GM21529 (cell line): ENCODE measurements around the gene TAB2.
"Not testable (repeated sequence)": the region's sequence is repeated elsewhere in the genome, so short reads cannot be mapped to it uniquely, and the experiment has no call there.

Experiments used
- ATAC-seq: cut with Tn5 transposase; IDR thresholded peaks from one replicate; pipeline ENCODE4 v1.9.1; 2021; ENCODE audit not compliant: unreplicated experiment

Gene TAB2

DNA sequence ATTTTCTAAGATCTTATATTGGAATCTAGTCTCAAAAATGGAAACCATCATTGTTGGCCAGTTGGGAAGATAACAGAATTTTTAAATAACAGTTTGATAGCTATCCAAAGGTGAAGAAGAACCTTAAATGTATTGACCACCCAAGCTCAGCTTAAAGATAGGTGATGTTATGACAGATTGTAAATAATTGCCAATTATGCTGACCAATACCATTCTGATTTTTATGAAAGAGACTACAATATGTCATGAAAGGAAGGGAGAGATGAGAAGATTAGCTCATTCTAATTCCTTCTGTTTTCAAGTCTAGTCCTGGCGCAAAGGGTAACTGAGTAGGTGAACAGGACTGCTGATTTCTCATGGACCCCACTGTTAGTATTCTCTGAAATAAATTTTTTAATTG is 5.7 kb upstream of the TAB2 start:
- ATAC-seq = no peak

DNA sequence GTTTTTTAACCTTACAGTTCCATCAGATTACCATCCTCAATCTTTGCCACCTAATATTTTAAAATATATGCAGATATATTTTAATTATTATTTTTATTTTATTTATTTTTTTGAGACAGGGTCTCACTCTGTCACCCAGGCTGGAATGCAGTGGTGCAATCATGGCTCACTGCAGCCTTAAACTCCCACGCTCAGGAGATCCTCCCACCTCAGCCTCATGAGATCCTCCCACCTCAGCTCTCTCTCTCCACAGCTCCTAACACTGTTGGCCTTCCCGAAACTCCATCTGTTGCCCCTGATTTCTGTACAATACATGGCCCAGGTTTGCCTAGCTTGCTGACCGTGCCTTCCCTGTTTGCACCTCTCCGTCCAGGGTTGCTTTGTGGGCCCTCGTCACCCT is 4.4 kb upstream of the TAB2 start:
- ATAC-seq = no peak

DNA sequence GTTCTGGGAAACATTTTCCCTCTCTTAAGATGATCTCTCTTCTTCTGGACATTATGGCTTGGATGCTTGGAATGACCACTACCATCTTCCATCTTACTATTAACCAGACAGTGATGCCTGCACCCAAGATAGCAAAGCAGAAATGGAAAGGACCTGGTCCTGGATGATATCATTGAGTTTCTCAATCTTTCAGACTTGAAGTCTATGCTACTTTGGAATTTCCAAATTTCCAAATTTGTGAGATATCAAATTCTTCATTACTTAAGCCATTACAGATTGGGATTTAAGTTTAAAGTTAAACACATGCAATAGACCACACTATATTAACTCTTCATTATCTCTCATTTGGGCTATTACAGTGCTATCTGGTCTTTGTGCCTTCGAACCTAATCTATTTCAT is 3.7 kb upstream of the TAB2 start:
- no peak for ATAC-seq

DNA sequence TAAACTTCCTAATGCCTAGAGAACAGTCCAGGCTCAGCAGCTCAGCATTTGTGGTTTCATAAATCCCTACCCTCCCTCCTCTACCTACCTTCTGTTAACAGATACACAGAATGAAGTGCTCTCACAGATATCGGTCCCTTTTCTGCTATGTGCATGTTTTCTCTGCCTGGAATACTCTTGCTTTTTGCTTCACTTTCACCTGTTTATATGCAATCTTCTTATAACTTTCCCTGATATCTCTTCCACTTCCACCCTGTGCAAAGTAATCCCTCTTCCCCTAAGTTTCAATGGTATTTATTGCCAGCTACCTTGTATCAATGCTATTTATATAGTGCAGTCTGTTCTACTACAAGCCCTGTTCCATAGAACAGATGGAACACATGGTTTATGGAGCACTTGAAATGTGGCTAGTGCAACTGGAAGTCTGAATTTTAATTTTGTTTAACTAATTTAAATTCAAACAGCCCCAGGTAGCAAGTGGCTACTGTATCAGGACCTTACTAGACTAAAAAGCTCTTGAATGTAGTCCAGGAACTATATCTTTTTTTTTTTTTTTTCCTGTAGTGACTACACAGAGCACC is 3.1 kb upstream of the TAB2 start:
- ATAC-seq = no peak

DNA sequence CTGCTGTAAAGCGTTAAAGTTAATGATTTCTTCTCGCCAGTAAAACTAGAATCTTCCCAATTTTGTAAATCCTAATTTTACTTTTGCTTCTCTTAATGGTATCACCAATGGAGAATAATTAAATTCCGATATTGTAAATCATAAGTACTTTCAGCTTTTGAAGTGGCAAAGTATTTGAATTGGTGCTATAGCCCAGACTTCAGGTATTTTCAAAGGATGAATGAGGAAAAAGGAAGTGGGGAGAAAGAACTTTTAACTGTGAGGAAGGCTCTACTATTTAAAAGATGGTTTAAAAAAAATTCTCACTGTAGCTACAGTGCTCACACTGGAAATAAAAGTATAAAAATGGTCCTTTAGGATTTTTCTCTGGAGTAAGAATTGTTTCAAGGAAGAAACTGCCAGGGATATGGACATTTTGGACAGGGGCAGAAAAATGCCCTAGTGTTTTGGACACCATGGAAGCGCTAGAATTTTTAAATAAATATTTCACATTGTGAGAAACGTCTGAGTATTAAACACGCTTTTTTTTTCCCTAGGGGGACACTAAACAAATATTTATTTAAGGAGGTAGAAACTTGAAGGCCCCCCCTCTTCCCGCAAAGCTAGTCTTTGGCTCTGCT is 1.3 kb upstream of the TAB2 start:
- no peak for ATAC-seq

DNA sequence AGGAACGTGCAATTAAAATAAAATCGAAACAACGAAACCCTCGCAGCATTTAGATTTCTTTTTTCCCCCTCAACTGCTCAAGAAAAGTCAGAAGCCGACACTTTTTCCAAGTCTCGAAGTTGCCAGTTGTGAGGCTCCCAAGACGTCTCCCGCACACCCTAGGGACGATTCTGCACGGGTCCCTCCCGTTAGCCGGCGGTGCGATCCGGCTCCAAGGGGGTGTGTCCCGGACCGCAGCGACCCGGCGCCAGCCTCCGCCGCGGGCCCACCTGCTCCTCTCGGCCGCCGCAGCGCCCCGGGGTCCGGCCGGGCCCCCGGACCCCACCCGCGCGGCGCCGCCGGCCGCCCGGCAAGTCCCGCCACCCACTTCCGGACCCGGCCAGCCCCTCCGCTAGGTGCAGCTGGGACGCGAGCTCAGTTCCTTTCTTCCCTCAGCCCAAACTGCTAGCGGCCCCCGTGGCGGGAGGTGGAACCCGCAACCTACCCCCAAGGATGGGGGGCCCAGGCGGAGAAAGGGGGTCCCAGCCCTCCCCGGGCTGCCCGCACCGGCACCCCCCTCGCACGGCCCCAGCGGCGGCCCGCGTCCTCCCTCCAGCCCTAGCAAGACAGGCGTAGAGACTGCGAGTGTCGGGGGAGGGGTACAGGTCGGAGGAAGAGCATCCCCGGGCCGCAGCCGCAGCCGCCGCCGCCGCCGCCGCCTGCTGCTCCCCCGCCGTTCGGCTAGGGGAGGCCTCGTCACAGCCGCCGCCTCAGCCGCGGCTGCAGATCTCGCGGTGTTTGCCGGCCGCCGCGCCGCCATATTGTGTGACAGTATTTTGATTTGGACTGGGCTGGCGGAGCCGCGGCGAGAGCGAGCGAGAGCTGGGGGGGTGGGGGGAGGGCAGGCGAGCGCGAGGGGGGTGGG is 520 bp upstream of the TAB2 start:
- peak; percentile 80 for ATAC-seq

DNA sequence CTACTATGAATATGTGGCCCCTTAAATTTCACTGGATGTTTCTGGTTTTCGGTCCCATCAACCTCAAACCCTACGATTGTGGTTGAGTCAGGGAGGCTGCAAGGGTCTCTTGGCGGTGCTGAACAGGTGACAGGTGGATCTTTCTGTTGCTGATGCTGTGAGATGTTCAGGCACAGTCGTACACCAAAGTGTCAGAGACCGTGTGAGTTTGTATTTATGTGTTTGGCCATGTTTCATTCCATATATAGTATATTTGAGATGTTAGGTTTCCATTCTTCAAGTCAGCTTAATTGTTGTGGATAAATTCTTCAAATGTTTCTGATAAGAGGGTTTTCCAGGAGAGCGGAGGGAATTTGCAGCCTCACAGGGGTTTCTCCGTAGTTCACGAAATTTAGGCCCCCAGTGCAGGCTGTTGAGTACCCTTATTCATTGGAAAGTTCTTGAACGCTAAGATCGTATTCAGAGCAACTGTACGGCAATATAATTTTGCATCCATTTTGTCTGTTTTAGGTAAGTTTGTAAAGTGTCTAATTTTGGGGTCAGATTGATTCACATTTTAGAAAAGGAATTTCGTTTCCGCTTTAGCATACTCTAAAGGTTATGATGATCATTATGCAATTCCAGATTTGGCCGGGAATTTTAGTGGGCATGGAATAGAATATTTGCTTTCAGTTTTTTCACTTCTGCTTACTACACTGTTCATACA is 1.2 kb downstream of the TAB2 start:
- ATAC-seq = peak; percentile 22

DNA sequence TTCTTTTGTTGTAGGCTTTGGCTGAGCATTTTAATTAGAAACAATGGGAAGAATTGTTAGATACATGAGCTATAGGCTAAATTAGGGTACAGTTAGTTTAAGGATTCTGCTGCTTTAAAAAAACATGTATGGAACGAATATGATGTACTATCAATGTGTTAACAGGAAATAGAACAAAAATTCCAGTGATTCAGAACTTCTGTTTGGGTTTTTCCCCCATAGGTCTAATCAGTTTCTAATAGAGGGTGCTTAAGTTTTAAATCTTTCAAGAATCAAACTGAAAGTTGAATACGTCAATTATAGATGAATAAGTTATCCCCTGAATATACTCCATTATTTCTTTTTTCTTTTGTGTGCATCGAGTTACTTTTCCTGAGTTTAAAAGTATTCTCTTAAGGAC is 1.9 kb downstream of the TAB2 start:
- ATAC-seq = no peak

DNA sequence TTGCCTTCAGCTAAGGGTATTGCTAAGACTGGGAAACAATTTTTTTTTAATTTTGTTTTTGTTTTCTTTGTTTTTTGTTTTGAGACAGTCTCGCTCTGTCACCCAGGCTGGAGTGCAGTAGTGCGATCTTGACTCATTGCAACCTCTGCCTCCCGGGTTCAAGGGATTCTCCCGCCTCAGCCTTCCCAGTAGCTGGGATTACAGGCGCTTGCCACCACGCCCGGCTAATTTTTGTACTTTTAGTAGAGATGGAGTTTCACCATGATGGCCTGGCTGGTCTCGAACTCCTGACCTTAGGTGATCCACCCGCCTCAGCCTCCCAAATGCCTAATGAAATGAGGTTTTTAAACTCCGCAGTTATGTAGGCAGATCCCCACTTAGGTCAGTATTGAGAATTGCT is 2.5 kb downstream of the TAB2 start:
- not testable (repeated sequence) for ATAC-seq

DNA sequence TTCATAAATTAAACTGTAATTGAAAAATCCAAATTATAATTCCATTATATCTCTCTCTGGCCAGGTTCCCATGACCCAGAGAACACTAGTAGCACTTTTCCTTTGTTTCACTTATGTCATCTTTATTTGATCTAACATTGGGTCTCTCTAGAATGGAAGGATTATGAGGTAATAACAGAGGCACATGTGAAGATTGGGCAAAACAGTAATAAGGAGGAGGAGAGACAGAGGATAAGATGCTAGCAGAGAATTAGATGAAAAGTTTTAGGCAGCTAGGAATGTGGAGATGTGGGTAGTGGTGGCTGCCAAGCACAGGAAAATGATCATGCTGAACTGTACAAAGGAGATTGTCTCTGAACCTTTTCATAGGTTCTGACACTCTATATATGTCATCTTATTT is 3.3 kb downstream of the TAB2 start:
- no peak for ATAC-seq

DNA sequence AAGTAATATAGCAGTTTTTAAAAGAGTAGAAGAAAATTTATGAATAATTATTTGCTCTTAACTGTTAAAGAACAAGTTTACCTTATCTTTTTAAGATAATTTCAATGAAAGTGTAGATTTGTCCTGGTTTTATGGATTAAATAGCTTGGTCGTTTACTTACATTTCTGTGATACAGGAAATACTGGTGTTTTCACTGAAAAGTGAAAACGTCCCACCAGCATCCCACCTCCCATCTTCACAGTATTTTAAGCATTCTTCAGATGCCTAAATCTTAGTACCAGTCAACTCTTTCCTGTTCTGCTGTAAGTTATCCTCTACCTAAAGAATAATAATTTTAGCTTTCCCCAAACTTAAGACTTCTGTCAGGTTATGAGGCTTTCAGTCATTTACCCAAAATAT is 5.8 kb downstream of the TAB2 start:
- ATAC-seq = no peak

DNA sequence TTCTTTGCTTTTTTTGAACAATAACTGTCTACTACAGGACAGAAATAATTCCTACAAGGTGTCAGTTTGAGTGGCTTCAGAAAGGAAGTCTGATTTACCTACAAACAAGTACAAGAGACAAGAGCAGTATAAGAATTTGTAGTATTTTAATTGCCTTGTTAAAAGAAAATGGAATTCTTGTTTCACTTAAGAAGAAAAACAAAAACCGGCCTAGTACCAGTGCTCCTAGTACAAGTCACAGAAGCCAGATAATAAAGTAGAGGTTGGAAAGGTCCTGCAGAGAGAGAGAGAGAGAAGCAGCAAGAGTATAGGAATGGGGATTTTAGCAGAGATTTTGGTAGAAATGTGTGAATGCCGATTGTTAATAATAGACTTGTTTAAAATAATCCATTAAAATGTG is 6.4 kb downstream of the TAB2 start:
- ATAC-seq = no peak

DNA sequence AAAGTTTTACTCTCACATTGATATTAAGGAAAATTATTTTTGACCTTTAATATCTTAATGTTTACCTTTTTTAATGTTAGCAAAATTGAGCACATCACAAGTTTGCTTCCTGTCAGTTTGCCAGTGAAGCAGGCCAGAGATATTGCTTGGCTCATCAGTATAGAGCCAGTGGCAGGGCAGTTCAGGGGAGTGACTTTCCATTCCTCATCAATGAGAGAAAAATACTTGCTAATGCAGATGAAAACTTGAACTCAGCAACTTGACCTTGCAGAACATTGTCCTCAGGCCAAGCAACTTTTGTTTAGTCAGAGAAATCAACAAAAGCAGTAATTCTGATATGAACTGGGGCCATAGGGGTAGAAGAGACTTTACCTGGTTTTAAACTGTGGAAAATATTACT is 6.9 kb downstream of the TAB2 start:
- ATAC-seq = no peak

DNA sequence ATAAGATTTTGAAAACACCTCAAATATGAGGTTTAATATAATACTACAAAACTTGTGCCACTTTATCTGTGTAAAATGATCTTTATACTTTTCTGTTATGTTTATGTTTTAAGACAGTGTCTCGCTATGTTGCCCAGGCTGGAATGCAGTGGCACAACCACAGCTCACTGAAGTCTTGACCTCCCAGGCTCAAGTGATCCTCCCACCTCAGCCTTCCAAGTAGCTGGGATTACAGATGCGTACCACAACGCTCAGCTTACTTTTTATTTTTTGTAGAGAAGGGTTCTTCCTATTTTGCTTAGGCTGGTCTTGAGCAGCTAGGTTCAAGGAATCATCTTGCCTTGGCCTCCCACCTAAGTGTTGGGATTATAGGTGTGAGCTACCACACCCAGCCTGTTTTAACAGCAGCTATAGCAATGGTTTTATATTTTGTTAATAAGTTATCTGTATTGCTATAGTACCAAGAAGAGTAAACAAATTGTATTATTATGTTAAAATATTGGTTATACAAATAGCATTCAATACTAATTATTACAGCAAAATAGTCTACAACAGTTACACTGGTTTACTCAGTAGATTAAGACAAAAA is 8.2 kb downstream of the TAB2 start:
- ATAC-seq = no peak

DNA sequence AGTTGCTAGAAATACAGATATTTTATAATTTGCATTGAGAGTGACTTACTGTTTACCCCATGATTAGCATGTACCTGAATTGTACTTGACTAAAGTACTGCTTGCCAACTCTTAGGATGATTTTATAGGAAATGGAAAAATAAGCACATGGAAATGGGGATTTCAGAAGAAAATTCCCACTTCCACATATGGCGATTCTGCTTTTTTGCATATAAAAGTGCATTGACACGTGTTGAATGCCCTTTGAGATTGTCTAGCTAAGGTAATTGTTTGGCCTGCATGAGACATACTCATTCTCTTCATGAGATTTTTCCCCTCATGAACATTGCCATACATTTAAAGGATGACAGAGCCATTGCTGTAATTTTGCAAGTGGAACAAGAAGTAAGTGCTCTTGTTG is 10.1 kb downstream of the TAB2 start:
- ATAC-seq = no peak

DNA sequence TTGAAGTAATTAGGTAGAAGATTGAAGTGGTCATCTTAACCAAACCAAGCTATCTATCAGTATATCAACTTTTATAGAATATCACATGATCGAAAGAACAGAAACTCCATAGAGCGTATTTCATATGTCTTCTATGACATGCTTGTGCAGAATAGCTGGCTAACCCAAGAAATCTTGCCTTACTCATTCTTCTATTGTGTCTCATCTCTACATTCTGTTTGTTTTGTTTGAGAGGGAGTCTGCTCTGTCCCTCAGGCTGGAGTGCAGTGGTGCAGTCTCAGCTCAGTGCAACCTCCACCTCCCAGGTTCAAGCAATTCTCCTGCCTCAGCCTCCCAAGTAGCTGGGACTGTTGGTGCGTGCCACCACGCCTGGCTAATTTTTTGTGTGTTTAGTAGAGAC is 10.6 kb downstream of the TAB2 start:
- ATAC-seq = no peak

DNA sequence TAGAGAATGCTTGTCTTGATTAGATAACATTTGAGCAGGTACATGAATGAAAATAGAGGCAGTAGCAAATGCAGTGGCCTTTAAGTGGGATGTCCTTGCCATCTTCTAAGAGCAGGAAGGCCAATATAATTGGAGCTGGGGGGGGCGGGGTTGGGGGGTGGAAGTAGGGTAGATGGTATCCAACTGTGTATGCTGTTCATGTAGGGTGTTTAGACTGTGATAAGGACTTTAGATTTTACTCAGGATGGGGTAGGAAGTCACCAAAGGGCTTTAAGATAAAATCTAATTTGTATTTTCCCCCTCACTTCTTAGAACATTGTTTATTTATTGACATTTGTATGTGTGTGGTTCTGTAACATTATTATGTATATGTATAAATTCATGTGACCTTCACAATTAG is 12.0 kb downstream of the TAB2 start:
- no peak for ATAC-seq

DNA sequence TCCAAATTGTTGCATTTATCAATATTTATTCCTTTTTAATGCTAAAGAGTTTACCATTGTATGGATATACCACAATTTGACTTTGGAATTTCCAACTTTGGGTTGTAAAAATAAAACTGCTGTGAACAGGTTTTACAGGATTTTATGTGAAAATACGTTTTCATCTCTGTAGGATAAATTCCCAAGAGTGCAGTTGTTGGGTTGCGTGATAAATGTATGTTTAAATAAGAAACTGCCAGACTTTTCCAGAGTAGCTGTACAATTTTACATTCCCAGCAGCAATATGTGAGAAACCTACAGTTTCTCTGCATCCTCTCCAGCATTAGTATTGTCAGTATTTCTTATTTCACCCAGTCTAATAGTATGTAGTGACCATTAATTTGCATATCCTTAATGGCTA is 12.6 kb downstream of the TAB2 start:
- no peak for ATAC-seq

DNA sequence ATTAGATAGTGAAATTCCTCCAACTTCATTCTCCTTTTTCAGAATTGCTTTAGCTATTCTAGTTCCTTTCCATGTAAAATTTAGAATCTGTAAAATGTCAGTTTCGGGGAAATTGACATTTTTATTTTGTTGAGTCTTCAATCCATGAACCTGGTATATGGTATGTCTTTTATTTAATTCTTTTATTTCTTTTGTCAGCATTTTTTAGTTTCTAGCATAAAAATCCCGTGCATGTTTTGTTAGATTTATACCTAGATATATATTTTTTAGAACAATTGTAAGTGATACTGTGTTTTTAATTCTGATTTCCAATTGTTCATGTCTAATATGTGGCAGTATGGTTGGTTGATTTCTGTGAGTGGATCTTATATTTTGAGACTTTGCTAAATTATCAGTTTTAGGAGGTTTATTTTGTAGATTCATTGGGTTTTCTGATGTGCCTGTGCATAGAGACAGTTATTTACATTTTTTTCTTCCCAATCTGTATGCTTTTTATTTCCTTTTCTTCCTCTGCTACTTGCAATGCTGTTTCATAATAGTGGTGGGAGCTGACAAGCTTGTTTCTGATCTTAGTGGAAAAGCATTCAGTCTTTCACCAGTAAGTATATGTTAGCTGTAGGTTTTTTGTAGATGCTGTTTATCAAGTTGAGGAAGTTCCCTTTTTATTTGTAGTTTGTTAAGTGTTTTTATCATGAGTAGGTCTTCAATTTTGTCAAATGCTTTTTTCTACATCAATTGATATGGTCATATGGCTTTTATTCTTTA is 13.7 kb downstream of the TAB2 start:
- ATAC-seq = no peak

DNA sequence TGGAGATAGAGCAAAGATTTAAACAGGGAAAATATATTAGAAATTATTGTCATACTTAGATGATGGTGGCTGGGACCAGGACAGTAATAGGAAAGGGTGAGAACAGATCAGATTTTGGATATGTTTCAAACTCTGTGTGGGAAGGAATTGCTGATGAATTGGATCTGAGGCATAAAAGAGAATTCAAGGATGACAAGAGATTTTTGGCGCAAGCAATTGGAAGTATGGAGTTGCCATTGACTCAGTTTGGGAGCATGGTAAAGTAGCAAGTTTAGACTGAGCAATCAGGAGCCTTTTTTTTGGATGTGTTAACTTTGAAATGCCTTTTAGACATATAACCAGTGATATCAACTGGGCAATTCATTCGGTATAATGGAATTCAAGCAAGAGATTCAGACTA is 14.4 kb downstream of the TAB2 start:
- no peak for ATAC-seq
